ENCODE data around the gene ELF4. TPM values are rescaled to one million over a fixed set of nuclear protein-coding genes. Genes with fewer than 3 reads are reported as not detected.

The ELF4 gene
- total and polyA plus RNA-seq, 9 of the 15 experiments (the other 6 are each of a cell fraction or from before 2014, with no cell fraction given) = 5.9 to 55.8 (median 25.2) TPM

- TF ChIP-seq RBM39 (optimal IDR thresholded peaks at IDR 0.05; ENCODE audit: low read depth, low read length) = no peak
- TF ChIP-seq TARDBP (IDR thresholded peaks at IDR 0.05) = no peak
- no peak for TF ChIP-seq TFAM (CRISPR knock-in tag; conservative IDR thresholded peaks at IDR 0.05)
- TF ChIP-seq ZNF699 (CRISPR knock-in tag; IDR thresholded peaks at IDR 0.05; ENCODE audit: insufficient replicate concordance) = no peak
- TF ChIP-seq RBM17 (IDR thresholded peaks at IDR 0.05; ENCODE audit: borderline replicate concordance, low read depth, low read length) = no peak
- TF ChIP-seq HDAC2 (IDR thresholded peaks at IDR 0.05) = no peak
- TF ChIP-seq E2F4 (CRISPR knock-in tag; IDR thresholded peaks at IDR 0.05; ENCODE audit: low read depth) = no peak
- TF ChIP-seq SRF (CRISPR knock-in tag; IDR thresholded peaks at IDR 0.05) = no peak
- TF ChIP-seq HOMEZ (CRISPR knock-in tag; IDR thresholded peaks at IDR 0.05) = no peak
- TF ChIP-seq TEAD2 (tag; IDR thresholded peaks at IDR 0.05) = no peak
- no peak for TF ChIP-seq ZNF282 (CRISPR knock-in tag; IDR thresholded peaks at IDR 0.05)
- no peak for TF ChIP-seq NFXL1 (CRISPR knock-in tag; IDR thresholded peaks at IDR 0.05)
- no peak for TF ChIP-seq TCF7 (IDR thresholded peaks at IDR 0.05; ENCODE audit: borderline replicate concordance)
- no peak for TF ChIP-seq NR3C1 (CRISPR knock-in tag; IDR thresholded peaks at IDR 0.05)
- TF ChIP-seq ZNF23 (CRISPR knock-in tag; IDR thresholded peaks at IDR 0.05) = no peak
- no peak for TF ChIP-seq KAT7 (CRISPR knock-in tag; IDR thresholded peaks at IDR 0.05; ENCODE audit: borderline replicate concordance)
- no peak for TF ChIP-seq RUNX1 (IDR thresholded peaks at IDR 0.05; ENCODE audit: low read depth)
- peak; percentile 53 for TF ChIP-seq ZBTB7A (IDR thresholded peaks at IDR 0.05; ENCODE audit: borderline replicate concordance, control insufficient read depth, low read depth, low read length)
- 0 out of 2 replicates have a peak, but pooled peaks have one; percentile 40 for TF ChIP-seq TOE1 (IDR thresholded peaks at IDR 0.05; ENCODE audit: borderline replicate concordance)
- TF ChIP-seq TOE1 (CRISPR knock-in tag; IDR thresholded peaks at IDR 0.05; ENCODE audit: borderline replicate concordance, low read depth) = no peak
- no peak for TF ChIP-seq ZFPM2 (CRISPR knock-in tag; IDR thresholded peaks at IDR 0.05)
- TF ChIP-seq ZBED1 (IDR thresholded peaks at IDR 0.05) = no peak
- TF ChIP-seq SMARCE1 (IDR thresholded peaks at IDR 0.05) = no peak
- TF ChIP-seq ZFP1 (CRISPR knock-in tag; IDR thresholded peaks at IDR 0.05) = no peak
- TF ChIP-seq XRCC3 (IDR thresholded peaks at IDR 0.05) = no peak
- TF ChIP-seq POLR2AphosphoS2 (IDR thresholded peaks at IDR 0.05; ENCODE audit: low read length) = no peak
- TF ChIP-seq RBM22 (IDR thresholded peaks at IDR 0.05; ENCODE audit: low read depth, low read length, poor library complexity, severe bottlenecking) = no peak
- TF ChIP-seq NFE2 (IDR thresholded peaks at IDR 0.05; ENCODE audit: low read depth) = no peak
- TF ChIP-seq FOXA1 (IDR thresholded peaks at IDR 0.05; ENCODE audit: borderline replicate concordance) = no peak
These were observed 593 bp downstream of the ELF4 start (continued) for GRCh38 chrX:130109429-130110378.

Data from K562 (cell line).